A673 (cell line): Measurements from ENCODE around the gene BBS7. TPM values are rescaled to one million over a fixed set of nuclear protein-coding genes. Genes with fewer than 3 reads are reported as not detected.

Source experiments
- BruUV-seq: library from RNA; stranded (reverse); fragments of 400-500 nt; replicated peaks from 2 replicates; lab custom pipeline; 2021; lab: Mats Ljungman, UMichigan
- CTCF ChIA-PET: fragments of 300-600 bp; sonication (Branson Sonifier 250); formaldehyde crosslinking; loops from one replicate; lab custom pipeline; 2022; ENCODE audit warnings: antibody characterized with exemption; lab: Charles Lee
- POLR2A ChIA-PET: fragments of 300-600 bp; sonication (Branson Sonifier 250); formaldehyde crosslinking; loops from one replicate; lab custom pipeline; 2022; ENCODE audit warnings: antibody characterized with exemption; ENCODE audit not compliant: low non-redundant PET; lab: Charles Lee
- DNase-seq: peaks from one replicate; pipeline ENCODE4 v3.0.0-alpha.2; 2015; ENCODE audit warnings: low spot score
- H3K27ac ChIP-seq: fragments of 200-600 bp; sonication (generic); 2 replicates; pipeline ENCODE4 v1.5.1; 2016; ENCODE audit warnings: mixed run types, low read depth, mild to moderate bottlenecking, mixed read lengths, antibody characterized with exemption, low read length; ENCODE audit not compliant: poor library complexity, severe bottlenecking
- H3K27me3 ChIP-seq: fragments of 200-600 bp; sonication (generic); replicated peaks from 2 replicates; pipeline ENCODE4 v1.6.1; 2017; ENCODE audit warnings: mixed run types, low read depth, mild to moderate bottlenecking, mixed read lengths, antibody characterized with exemption, low read length; ENCODE audit not compliant: insufficient read depth, poor library complexity
- H3K36me3 ChIP-seq: fragments of 200-600 bp; sonication (generic); 2 replicates; pipeline ENCODE4 v1.6.1; 2016; ENCODE audit warnings: mixed run types, mild to moderate bottlenecking, mixed read lengths, antibody characterized with exemption, low read length; ENCODE audit not compliant: insufficient read depth, poor library complexity, severe bottlenecking
- H3K4me1 ChIP-seq: fragments of 200-600 bp; sonication (generic); 2 replicates; pipeline ENCODE4 v1.6.1; 2017; ENCODE audit warnings: mixed run types, mild to moderate bottlenecking, mixed read lengths, antibody characterized with exemption, low read length; ENCODE audit not compliant: insufficient read depth, poor library complexity, severe bottlenecking
- H3K4me3 ChIP-seq: fragments of 200-600 bp; sonication (generic); 2 replicates; pipeline ENCODE4 v1.5.1; 2016; ENCODE audit warnings: low read depth, mixed run types, mild to moderate bottlenecking, mixed read lengths, low read length; ENCODE audit not compliant: poor library complexity, severe bottlenecking
- H3K9me3 ChIP-seq: fragments of 200-600 bp; sonication (generic); 2 replicates; pipeline ENCODE4 v1.6.1; 2016; ENCODE audit warnings: mixed run types, low read depth, mild to moderate bottlenecking, mixed read lengths, antibody characterized with exemption, low read length; ENCODE audit not compliant: poor library complexity, severe bottlenecking
- CTCF ChIP-seq: fragments of 300-800, 200-600 bp; sonication (generic); conservative IDR thresholded peaks from 2 replicates; pipeline ENCODE4 v1.5.1; 2017; ENCODE audit warnings: low read depth, mild to moderate bottlenecking, antibody characterized with exemption, low read length, moderate library complexity, mixed read lengths
- EZH2 ChIP-seq: fragments of 200-600 bp; sonication (generic); IDR thresholded peaks from 2 replicates; pipeline ENCODE4 v1.6.1; 2017; ENCODE audit warnings: borderline replicate concordance, low read depth, mild to moderate bottlenecking, mixed read lengths, antibody characterized with exemption, low read length; ENCODE audit not compliant: poor library complexity, severe bottlenecking
- intact Hi-C: fragments of 100-400 bp; cut with micrococcal nuclease; formaldehyde crosslinking; loops from one replicate; pipeline ENCODE4 v1.10.0; 2022; ENCODE audit not compliant: unreplicated experiment
- total RNA-seq: library from RNA; stranded (reverse); gene quantifications from 2 replicates; pipeline ENCODE4 v1.2.3, GENCODE V29; 2021

The BBS7 gene
- total RNA-seq, 1 experiment from 2014 or later = 26.7 TPM

GRCh38 chr4:121794505-121795188 is 75.6 kb downstream of the BBS7 start:
- no peak for TF ChIP-seq EZH2
- TF ChIP-seq CTCF = no peak
- no TSS peak for BruUV-seq
- no peak overlapping the region for H3K27ac ChIP-seq
- ChIA-PET CTCF (no interaction called here), POLR2A (no interaction called here)
- intact Hi-C loops = no loop called here
- peaks cover 15% of the 10 kb centered on the region for H3K4me1 ChIP-seq
- no peak overlapping the region for H3K4me3 ChIP-seq
- H3K27me3 ChIP-seq = no peaks in the 10 kb centered on the region
- no peak for DNase-seq
- no peaks in the 10 kb centered on the region for H3K9me3 ChIP-seq
- no peaks in the 10 kb centered on the region for H3K36me3 ChIP-seq

GRCh38 chr4:121792966-121793365 is 77.3 kb downstream of the BBS7 start:
- H3K9me3 ChIP-seq = no peaks in the 10 kb centered on the region
- CTCF ChIA-PET = no interaction called here
- intact Hi-C loops = no loop called here
- DNase-seq = no peak
- H3K36me3 ChIP-seq = no peaks in the 10 kb centered on the region
- no peak overlapping the region for H3K4me3 ChIP-seq
- POLR2A ChIA-PET = no interaction called here
- H3K27me3 ChIP-seq = no peaks in the 10 kb centered on the region
- no TSS peak for BruUV-seq
- H3K27ac ChIP-seq = no peak overlapping the region
- no peak for TF ChIP-seq CTCF
- no peak for TF ChIP-seq EZH2
- H3K4me1 ChIP-seq = peaks cover 21% of the 10 kb centered on the region

- intact Hi-C loops = no loop called here
- Histone ChIP-seq H3K4me3 (no peak overlapping the region), H3K27me3 (no peaks in the 10 kb centered on the region), H3K27ac (no peak overlapping the region), H3K4me1 (peaks cover 24% of the 10 kb centered on the region), H3K9me3 (no peaks in the 10 kb centered on the region), H3K36me3 (no peaks in the 10 kb centered on the region)
- ChIA-PET POLR2A (no interaction called here), CTCF (no interaction called here)
- no TSS peak for BruUV-seq
- DNase-seq = no peak
- TF ChIP-seq CTCF (no peak), EZH2 (no peak)
Observed at GRCh38 chr4:121791481-121791880, 78.8 kb downstream of the BBS7 start.
